Mammary epithelial cell (primary cell): Measurements from ENCODE around the gene UNC119B.

ENCODE experiments used
- CTCF ChIP-seq, 2 donors: IDR thresholded peaks in 1 of 2; conservative IDR thresholded peaks in 1 of 2; 2 replicates each; pipeline ENCODE4 v1.5.1; 2011 to 2012; ENCODE audit warnings: inconsistent platforms in 2 of 2, low read length in 2 of 2, mild to moderate bottlenecking in 2 of 2, control low read depth in 1 of 2, low read depth in 1 of 2; ENCODE audit not compliant: insufficient read depth in 1 of 2; ENCODE audit errors: extremely low read depth in 1 of 2
- EZH2 ChIP-seq: IDR thresholded peaks from 2 replicates; pipeline ENCODE4 v1.6.1; 2012; ENCODE audit warnings: low read length, inconsistent platforms, borderline replicate concordance

- TF ChIP-seq EZH2 = no peak
- no peak for TF ChIP-seq CTCF (conservative IDR thresholded peaks at IDR 0.05 in 1 of 2, IDR thresholded peaks at IDR 0.05 in 1 of 2; ENCODE audit: extremely low read depth in 1 of 2, insufficient read depth in 1 of 2, low read depth in 1 of 2, low read length in 2 of 2)
Observed at GRCh38 chr12:120726510-120726793, 16.2 kb downstream of the UNC119B start.
